ENCODE results near the gene BCAS3. TPM values are rescaled to one million over a fixed set of nuclear protein-coding genes. Genes with fewer than 3 reads are reported as not detected.
"Not testable (repeated sequence)": the region's sequence is repeated elsewhere in the genome, so short reads cannot be mapped to it uniquely, and the experiment has no call there.

The BCAS3 gene
- polyA plus RNA-seq, 1 donor from 2014 or later: 23.2 TPM

GRCh38 chr17:61129267-61130254 is 451.9 kb downstream of the BCAS3 start:
- Mint-ChIP-seq H3K27ac (no peak overlapping the region), H3K36me3 (peaks cover 6% of the 10 kb centered on the region), H3K4me3 (no peak overlapping the region), H3K4me1 (peaks cover 0 to 3% (median 0%) of the 10 kb centered on the region in 3 donors), H3K27me3 (no peaks in the 10 kb centered on the region), H3K9me3 (no peaks in the 10 kb centered on the region)

GRCh38 chr17:61130330-61130729 is 452.7 kb downstream of the BCAS3 start:
- Mint-ChIP-seq H3K4me3 (no peak overlapping the region), H3K9me3 (no peaks in the 10 kb centered on the region), H3K4me1 (peaks cover 0 to 3% (median 0%) of the 10 kb centered on the region in 3 donors), H3K36me3 (peaks cover 6% of the 10 kb centered on the region), H3K27ac (no peak overlapping the region), H3K27me3 (no peaks in the 10 kb centered on the region)

DNA sequence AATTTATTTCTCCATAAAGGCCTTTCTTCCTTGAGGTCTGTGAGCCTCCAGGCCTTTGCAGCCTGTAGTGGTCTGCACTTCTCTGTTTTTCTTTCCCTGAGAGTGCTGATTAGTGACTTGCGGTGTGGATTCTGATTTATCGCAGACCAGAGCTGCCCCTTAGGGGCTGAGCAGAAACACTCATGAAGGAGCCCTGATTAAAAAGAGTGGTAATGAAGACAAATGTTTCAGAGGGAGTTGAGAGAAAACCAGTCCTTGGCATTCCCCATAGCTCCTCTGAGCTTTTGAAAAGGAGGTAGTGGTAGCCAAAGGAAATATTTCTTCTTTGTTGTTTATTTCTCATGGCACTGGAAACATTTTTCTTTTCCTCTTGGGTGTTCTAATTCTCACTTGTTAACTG is 453.9 kb downstream of the BCAS3 start:
- H3K36me3 Mint-ChIP-seq: peaks cover 6% of the 10 kb centered on the region
- no peak overlapping the region for H3K4me3 Mint-ChIP-seq
- H3K4me1 Mint-ChIP-seq: peaks cover 0 to 3% (median 0%) of the 10 kb centered on the region in 3 donors
- no peaks in the 10 kb centered on the region for H3K9me3 Mint-ChIP-seq
- H3K27me3 Mint-ChIP-seq: no peaks in the 10 kb centered on the region
- no peak overlapping the region for H3K27ac Mint-ChIP-seq

DNA sequence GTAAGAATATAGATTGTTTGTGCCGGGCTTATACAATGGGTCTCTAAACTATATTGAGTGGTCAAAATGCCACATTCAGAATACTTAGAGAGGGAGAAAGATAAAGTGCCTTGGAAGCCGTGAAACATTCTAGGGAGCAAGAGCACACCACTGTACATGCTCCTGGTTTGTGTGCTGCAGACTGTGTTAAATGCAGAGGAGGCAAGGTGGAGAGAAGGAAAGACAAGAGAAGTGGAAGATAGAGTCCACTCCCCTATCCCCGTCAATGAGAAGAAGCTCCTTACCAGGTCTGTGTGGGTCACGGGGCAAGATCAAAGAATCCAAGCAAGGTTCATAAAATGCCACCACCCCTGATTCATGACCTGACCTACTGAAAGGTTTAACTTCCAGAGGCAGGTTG is 454.9 kb downstream of the BCAS3 start:
- no peak overlapping the region for H3K27ac Mint-ChIP-seq
- H3K36me3 Mint-ChIP-seq: peaks cover 2% of the 10 kb centered on the region
- no peaks in the 10 kb centered on the region for H3K9me3 Mint-ChIP-seq
- H3K27me3 Mint-ChIP-seq: no peaks in the 10 kb centered on the region
- H3K4me1 Mint-ChIP-seq: peaks cover 0 to 3% (median 0%) of the 10 kb centered on the region in 3 donors
- no peak overlapping the region for H3K4me3 Mint-ChIP-seq

DNA sequence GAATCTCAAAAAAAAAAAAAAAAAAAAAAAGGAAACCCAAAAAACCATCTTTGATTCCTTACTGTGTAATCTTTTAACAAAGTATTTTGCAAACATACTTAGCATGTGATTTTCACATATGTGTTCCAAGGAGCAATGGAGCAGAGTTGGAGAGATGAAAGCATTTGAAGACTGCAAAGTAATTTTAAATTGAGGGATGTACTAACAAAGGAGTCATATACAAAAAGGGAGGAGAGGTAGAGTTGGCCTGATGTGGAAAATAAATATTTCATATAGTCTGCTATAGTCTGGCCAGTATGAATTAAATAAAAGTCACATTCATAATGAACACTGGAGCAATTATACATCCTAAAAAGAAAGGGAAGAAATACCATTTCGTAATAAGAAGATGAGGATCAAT is 456.2 kb downstream of the BCAS3 start:
- Mint-ChIP-seq H3K27me3 (no peaks in the 10 kb centered on the region), H3K27ac (no peak overlapping the region), H3K36me3 (peaks cover 2% of the 10 kb centered on the region), H3K9me3 (no peaks in the 10 kb centered on the region), H3K4me3 (no peak overlapping the region), H3K4me1 (peaks cover 0 to 5% (median under 1%) of the 10 kb centered on the region in 3 donors)

DNA sequence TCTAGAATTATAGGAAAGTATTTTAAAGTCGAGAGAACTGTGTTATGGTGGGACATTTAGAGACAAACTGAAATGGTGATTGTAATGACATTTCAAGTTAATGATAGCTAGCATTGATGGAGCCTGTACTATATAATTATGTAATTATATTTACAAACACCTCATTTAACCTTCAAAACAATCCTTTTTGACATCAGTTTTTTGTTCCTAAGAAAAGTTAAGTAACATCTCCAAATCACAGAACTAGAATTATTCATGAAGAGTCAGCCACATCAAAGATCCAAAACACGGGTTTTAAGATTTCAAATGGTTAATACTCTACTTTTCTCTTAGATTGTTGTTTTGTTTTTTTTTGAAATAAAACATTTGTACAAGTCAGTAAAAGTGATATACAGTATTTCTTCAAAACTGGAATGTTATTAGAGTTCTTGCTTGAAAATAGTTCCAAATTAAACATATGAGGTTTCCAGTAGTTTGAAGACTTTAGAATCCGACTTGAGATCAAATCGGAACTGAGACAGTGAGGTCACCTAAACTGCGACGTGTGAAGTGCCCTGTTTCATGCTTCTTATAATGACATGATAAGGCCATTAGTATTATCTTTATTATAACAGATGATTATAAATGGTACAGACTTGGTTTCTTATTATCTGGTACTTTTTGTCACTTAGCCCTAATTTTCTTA is 457.0 kb downstream of the BCAS3 start:
- Mint-ChIP-seq H3K4me3 (no peak overlapping the region), H3K27ac (no peak overlapping the region), H3K4me1 (peaks cover 8 to 11% (median 9%) of the 10 kb centered on the region in 3 donors), H3K9me3 (no peaks in the 10 kb centered on the region), H3K27me3 (no peaks in the 10 kb centered on the region), H3K36me3 (peaks cover 2% of the 10 kb centered on the region)

GRCh38 chr17:61135782-61136181 is 458.1 kb downstream of the BCAS3 start:
- H3K27ac Mint-ChIP-seq: no peak overlapping the region
- no peak overlapping the region for H3K4me3 Mint-ChIP-seq
- peaks cover 9 to 16% (median 12%) of the 10 kb centered on the region in 3 donors for H3K4me1 Mint-ChIP-seq
- H3K9me3 Mint-ChIP-seq: no peaks in the 10 kb centered on the region
- peaks cover 2% of the 10 kb centered on the region for H3K36me3 Mint-ChIP-seq
- H3K27me3 Mint-ChIP-seq: no peaks in the 10 kb centered on the region

DNA sequence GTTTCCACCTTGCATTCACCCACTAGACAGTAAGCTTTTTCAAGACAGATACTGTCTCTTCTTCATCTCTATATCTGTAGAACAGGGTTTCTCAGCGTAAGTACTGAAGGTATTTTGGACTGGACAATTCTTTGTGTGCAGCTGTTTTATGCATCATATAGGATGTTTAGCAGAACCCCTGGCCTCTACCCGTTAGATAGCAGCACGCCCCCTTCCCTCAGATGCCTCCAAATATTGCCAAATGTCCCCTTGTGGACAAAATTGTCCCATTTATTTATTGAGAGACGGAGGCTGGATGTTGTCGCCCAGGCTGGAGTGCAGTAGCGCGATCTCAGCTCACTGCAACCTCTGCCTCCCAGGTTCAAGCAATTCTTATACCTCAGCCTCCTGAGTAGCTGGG is 458.6 kb downstream of the BCAS3 start:
- peaks cover 2% of the 10 kb centered on the region for H3K36me3 Mint-ChIP-seq
- H3K27ac Mint-ChIP-seq: no peak overlapping the region
- no peaks in the 10 kb centered on the region for H3K9me3 Mint-ChIP-seq
- H3K27me3 Mint-ChIP-seq: no peaks in the 10 kb centered on the region
- no peak overlapping the region for H3K4me3 Mint-ChIP-seq
- H3K4me1 Mint-ChIP-seq: peaks cover 9 to 16% (median 13%) of the 10 kb centered on the region in 3 donors

DNA sequence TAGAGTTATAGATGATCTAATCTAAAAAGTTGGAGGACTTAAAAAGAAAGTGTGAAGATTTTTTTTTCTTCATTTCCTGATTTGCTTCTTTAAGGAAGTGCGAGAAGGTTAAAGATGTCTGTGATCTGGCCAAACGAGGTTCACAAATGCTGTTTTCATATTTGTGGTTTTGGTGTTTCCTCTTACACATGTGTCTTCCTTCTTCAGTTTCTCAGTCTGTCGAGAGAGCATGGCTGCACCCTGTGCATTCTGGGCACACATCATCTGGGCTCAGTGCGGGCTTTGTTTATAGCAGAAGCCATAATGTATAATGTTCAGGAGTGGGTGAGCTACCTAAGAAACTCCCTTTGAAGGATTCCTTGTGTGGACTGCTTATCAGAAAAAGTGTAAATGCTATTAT is 461.6 kb downstream of the BCAS3 start:
- Mint-ChIP-seq H3K27me3 (no peaks in the 10 kb centered on the region), H3K27ac (peak overlapping the region; percentile 0 to 82 (median 2)), H3K9me3 (no peaks in the 10 kb centered on the region), H3K4me1 (peaks cover 13 to 18% (median 14%) of the 10 kb centered on the region in 3 donors), H3K4me3 (peak overlapping the region in 3 of 4 donors; percentile 9 to 61 (median 60)), H3K36me3 (peaks cover 6% of the 10 kb centered on the region)

- H3K4me3 Mint-ChIP-seq: no peak overlapping the region
- no peaks in the 10 kb centered on the region for H3K9me3 Mint-ChIP-seq
- peaks cover 6% of the 10 kb centered on the region for H3K36me3 Mint-ChIP-seq
- no peak overlapping the region for H3K27ac Mint-ChIP-seq
- H3K4me1 Mint-ChIP-seq: peaks cover 16 to 20% (median 17%) of the 10 kb centered on the region in 3 donors
- no peaks in the 10 kb centered on the region for H3K27me3 Mint-ChIP-seq
These were observed 462.6 kb downstream of the BCAS3 start for GRCh38 chr17:61140081-61140786.

- Mint-ChIP-seq H3K36me3 (peaks cover 10% of the 10 kb centered on the region), H3K9me3 (no peaks in the 10 kb centered on the region), H3K4me1 (peaks cover 19 to 24% (median 20%) of the 10 kb centered on the region in 3 donors), H3K27me3 (no peaks in the 10 kb centered on the region), H3K27ac (no peak overlapping the region), H3K4me3 (no peak overlapping the region)
These were observed 465.4 kb downstream of the BCAS3 start for GRCh38 chr17:61143026-61143425.

GRCh38 chr17:61144137-61144536 is 466.5 kb downstream of the BCAS3 start:
- Mint-ChIP-seq H3K4me1 (peaks cover 15 to 19% (median 17%) of the 10 kb centered on the region in 3 donors), H3K9me3 (no peaks in the 10 kb centered on the region), H3K27ac (no peak overlapping the region), H3K4me3 (no peak overlapping the region), H3K27me3 (no peaks in the 10 kb centered on the region), H3K36me3 (peaks cover 10% of the 10 kb centered on the region)

DNA sequence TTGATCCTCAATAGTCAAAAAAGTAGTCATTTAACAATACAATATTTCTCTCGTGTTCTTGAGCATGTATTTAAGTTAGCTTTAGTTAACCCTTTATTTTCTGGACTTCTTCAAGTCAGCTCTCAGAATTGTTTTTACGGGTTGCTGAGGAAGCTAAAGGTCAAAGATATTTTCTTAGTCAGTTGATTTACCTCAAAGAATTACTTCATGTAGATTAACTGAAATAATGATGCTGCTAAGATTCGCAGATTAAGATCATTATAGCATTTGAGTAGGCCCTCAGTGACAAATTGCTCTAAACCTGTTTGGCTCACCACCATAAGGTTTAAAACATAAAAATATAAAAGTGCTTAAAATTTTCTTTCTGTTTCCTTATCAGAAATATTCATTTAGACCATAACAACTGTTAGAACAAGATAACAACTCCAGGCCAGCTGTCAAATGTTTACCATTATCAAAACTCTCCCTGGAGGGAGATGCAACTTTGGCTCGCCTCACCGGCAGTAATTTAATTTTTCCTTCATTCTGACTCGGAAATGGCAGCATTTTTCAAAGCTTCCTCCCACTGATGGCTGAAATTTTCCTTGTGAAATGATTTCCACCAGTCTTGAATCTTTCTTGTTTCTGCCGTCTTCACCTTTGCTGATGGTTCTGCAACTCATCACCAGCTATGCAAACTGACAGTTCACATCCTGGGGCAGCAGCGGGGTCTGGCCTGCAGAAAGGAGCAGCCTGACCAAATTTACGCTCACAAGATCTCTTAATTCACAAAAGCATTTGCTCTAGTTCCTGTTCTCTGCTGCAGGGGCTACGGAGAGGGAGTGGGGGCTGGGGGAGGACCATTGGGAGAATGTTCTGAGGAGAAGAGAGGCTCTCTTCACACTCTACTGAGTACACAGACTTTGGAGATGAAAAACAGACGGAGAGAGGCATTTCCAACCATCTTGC is 467.2 kb downstream of the BCAS3 start:
- H3K4me1 Mint-ChIP-seq: peaks cover 10 to 12% (median 10%) of the 10 kb centered on the region in 3 donors
- H3K9me3 Mint-ChIP-seq: no peaks in the 10 kb centered on the region
- peak overlapping the region in 1 of 4 donors; percentile 69 for H3K4me3 Mint-ChIP-seq
- H3K36me3 Mint-ChIP-seq: peaks cover 10% of the 10 kb centered on the region
- peak overlapping the region in 1 of 3 donors; percentile 51 for H3K27ac Mint-ChIP-seq
- no peaks in the 10 kb centered on the region for H3K27me3 Mint-ChIP-seq

- H3K27ac Mint-ChIP-seq: not testable (repeated sequence)
These were observed 469.2 kb downstream of the BCAS3 start for GRCh38 chr17:61146833-61147232.

More at GRCh38 chr17:61146833-61147232, 469.2 kb downstream of the BCAS3 start:
- H3K27me3 Mint-ChIP-seq, H3K9me3 Mint-ChIP-seq, H3K4me3 Mint-ChIP-seq, H3K4me1 Mint-ChIP-seq: not testable (repeated sequence)
- peaks cover 10% of the 10 kb centered on the region for H3K36me3 Mint-ChIP-seq
